Fibroblast of the conjunctiva (primary cell): ENCODE measurements around the gene DSC3.

Experiments used
- DNase-seq: peaks from one replicate; pipeline ENCODE4 v3.0.0-alpha.2; 2010; ENCODE audit warnings: low read depth

DSC3 gene

DNA sequence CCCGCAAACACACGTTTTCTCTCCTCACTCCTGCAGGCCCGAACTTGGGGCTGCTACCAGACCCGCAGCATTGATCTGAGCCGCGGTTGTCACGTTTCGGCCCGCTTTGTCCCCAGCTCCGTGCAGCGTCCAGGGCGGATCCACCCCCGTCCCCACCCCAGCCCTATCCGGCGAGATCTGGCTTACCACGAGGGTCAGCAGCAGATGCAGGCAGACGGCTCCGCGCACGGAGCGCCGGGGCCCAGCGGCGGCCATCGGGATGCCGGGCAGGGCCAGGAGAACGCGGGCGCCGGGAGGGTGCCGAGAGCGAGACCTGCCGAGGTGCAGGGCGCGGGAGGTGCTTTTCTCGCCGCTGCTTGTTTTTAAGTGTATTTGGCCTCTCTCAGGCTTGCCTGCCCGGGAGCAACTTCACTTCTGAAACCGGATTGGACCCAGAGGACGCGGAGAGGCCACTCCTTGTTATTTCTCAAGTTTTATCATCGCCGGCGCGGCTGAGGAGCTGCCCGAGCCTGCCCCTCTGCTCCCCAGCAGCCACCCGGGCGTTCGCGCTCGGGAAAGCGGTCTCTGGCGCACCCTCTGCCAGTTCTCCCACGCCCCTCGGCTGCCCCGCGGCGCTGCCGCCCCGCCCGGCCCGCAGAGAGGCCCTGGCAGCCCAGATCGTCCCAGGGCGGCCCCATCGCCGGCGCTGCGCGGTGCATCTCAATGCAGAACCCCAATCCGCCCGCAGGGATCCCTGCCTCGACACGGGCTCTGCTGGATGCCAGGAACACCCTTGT, at the start of gene DSC3:
Gene DSC3 (minus strand): TSS at position 337 of the 776 bp plus-strand sequence. CDS start 82 bp downstream, at position 255.
- no peak for DNase-seq

DNA sequence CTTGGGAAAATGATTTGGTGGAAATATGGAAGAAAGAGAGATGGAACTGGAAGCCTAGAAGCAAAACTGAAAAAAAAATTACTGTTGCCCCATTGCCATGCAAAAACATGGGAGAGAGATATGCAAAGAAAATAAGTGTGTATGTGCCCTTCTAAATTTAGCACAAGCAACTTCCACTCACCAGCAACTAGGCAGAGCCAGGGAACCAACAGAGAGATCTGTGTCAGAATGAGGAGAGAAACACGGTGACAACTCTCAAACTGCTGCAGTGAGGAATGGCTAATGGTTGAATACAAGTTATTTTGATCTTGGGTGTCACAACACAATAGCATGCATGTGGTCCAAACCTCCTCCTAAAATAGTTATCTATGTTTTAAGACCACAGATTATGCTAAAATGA, 48.8 kb upstream of the DSC3 start:
- no peak for DNase-seq

DNA sequence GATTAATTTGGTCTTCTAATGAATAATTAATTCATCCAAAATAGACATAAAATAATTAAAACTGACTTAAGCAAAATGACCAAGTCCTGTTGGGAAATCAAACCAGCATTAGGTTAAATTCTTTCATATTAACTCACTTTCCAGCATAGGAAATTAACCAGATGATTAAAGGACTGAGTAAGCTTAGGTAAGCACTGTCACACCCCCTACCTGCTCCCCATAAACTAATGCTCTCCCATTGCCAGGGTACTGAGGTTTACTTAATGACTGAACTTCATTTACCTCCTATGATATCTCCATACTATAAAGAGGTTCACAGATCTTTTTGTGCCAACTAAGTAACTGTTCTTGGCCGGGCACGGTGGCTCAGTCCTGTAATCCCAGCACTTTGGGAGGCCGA, 46.0 kb upstream of the DSC3 start:
- no peak for DNase-seq

DNA sequence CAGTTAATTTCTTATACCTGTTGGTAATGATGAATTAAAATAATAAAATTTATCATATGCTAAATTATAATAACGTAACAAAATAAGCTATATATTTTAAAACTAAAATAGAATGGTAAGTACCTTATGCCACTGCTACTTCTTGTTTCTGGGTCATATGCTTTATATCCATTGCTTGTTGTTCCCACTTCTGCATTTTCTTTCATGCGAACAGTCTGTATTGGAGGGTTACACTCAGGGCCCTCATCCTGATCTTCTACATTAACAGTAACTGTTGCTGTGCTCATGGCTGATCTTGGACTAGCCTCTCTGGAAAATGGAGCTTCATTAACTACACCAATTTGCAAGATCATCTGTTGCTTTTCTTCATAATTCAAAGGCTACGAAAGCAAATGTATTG, 37.4 kb upstream of the DSC3 start:
- no peak for DNase-seq

DNA sequence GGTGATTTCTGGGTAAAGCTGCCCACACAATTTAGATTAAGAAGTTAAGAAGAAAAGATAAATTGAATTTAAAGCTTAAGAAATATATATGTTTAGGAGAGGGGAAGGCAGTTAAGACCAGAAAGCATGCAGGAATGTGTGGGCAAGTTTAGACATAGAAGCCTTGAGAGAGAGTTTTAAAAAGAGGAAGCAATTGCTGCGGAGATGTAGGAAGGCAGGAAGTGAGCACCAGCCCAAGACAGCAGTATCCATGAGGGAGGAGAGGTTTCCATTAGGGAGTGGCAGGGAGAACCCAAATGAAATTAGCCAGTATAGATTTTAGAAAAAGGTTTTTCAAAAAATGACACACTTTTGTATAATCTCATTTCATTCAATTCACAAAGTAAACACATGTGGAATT, 35.3 kb upstream of the DSC3 start:
- DNase-seq: no peak

DNA sequence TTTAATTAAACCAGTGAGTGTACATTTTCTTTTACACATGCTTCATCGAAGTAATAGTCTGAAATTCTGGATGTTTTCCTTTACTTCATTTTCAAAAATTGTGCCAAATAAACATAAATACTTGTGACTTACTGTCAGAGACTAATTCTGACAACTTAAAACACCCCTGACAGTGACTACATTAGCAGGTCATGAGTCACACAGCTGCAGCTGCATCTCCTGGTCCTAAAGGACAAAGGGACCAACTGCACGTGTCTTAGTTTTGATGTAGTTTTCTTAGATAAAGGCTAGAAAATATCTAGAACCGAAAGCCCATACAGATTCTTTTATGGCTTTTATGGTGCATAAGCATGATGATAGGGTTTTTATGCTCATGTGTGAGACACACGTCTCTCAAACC, 29.6 kb upstream of the DSC3 start:
- DNase-seq: no peak

DNA sequence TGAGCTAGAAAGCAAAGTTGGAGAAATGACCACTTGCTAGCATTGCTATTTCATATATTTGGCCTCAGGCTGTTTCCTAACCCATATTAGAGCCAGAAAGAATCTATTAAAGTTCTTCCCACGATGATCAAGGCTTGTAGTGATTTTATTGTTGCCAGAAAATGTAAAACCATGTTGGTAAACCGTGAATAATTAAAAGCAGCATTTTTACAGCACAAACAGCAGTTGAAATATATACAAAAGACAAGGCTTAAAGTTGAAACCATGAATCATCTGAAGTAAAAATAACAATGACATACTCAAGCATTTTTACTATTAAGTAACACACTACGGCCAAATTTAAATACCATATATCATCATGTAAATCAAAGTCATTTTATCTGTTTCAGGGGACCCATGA, 27.7 kb upstream of the DSC3 start:
- DNase-seq: no peak

DNA sequence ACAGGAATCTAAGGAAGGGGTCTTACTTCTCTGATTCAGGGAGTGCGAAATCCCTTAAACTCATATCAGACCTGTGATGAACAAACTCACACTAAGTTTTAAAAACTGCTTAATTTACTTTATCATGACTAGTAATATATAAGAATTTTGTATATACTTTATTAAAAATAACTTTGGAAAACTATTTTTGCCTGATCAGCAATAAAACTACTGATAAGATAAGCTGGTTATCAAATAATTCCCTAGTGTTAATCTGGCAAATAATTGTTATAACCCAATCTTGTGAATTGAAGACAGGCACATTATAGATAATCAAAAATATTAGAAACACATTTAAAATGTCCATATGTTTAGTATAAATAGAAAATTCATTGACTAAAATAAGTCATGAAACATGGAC, 23.7 kb upstream of the DSC3 start:
- no peak for DNase-seq

DNA sequence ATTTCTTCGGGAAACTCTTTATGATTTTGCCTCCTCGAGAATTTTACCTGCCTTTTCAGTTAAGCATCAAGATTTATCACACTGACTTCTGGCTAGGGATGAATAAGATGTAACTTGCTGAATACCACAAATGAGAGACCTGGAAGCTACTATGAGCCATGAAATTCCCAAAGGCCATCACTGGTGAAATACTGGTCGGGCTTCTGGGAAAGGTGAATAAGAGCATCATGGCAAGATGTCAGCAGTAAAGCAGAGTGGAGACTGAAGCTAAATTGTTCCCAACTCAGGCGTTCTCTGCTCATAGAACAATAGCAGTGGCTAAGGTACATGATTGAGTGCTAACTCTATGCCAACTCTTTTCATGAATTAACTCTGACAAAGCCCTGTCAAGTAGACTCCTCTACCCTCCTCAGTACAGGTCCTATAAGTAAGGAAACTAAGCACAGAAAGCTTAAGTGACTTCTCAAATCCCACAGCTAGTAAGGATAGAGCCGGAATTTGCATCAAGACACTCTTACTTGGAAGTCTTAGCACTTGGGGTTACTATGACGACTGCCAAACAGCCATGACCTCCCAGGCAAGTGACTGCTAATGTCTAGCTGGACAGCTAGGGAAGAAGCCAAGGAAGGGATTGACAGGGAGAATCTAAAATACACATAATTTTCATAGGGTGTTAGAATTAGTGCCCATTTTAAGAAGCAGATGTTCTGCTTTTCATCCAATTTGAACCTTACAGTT, 22.7 kb upstream of the DSC3 start:
- DNase-seq: no peak

DNA sequence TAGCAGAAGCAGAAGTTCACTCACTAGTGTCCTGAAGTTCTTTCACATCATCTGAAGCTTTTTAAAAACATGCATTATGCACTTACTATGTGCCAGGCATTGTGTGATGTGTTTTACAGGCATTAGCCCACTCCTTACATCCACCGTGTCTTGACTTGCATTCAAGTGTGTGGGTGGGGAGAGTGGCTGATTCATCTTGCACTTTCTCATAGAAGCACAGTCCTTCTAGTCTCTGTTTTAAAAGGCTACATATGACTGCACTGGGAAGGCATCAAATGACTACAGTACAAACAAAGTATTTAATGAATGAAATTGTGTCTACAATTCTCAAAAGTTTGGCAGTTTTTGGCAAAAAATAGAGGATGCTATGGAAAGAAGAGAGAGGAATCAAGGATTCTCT, 21.6 kb upstream of the DSC3 start:
- no peak for DNase-seq

DNA sequence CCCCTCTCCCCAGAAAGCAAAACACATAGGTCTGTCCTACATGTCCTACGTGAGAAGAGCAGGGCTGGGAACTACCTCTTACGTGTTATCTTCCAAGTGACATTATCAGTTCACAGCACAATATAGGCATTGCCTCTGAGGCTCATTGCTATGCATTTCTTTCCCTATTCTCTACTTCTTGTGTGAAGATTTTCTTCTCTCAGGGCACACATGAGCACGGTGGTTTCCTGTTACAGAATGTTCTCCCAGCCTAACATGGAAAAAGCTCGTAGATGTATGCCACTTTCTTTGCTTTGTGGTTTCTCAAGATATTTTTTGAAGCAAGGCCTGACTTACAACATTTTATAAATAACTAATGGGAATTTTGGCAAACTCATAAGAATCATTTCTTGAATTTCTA, 19.4 kb upstream of the DSC3 start:
- DNase-seq: no peak

DNA sequence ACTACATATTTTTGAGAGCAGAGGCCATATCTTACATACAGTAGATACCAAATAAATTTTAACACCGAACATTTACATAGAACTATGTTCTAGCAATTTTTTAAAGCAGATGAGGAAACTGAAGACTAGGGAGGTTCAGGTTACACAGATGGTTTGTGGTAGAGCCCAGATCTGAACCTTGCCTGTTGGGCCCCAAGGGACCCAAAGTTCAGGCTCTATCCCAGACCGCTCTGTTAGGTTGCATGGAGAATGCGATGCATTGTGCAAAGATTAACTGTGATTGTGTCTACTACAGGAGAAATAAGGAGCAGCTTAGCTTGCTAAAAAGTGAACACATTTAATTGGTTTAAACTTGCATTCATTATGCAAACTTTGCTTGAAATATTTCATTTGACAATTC, 16.4 kb upstream of the DSC3 start:
- DNase-seq: no peak

DNA sequence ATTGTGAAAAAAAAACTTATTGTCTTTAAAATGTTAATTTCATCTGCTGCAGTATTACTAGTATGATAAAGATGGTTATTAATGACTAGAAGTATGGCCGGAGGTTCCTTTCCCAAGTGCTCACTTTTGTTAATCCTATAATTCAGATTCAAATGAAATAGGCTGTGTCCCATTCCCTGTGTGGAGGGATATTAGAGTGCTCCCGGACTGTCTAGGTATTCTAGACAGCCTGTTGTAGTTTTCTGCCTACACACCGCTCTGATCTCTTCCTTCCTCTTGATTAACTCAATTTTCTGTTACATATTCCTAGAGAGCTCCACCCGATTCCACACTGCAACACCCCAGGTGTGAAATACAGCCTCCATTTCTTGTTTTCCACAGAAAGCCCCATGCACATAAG, 15.4 kb upstream of the DSC3 start:
- DNase-seq: no peak

DNA sequence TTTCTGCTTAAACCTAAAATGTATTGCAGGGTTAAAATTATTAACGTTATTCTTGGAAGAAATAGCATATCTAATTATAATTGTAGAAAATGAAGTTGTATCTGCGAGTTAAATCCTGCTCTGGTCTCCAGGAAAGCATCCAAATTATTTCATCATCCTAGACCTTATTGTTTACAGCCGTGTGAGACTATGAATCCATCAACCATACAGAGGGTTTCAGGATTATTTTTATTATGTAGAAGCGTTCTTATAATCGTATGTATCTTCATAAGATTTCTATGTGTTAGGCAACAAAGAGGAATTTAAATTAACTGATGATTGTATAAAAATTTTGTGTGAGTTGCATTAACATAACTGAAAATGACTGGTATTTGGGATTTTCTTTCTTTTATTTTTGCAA, 14.5 kb upstream of the DSC3 start:
- DNase-seq: no peak

DNA sequence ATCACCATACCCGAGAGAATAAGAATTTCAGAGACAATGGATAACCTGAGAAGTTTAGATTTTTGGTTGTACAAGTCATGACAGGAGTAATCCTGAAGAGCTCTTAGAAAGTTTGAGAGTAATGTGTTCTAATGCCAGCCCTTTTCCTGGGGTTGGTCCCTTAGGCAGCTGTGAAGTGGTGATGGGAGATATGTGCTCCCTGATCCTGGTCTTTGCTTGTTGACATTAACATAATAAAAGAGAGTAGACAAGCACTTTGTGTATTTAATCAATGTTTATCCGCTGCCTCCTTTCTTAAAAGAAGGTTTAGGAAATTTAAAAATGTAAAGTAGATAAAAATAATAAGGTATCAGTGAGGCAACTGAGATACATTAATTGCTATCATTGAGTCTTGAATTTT, 13.8 kb upstream of the DSC3 start:
- no peak for DNase-seq

DNA sequence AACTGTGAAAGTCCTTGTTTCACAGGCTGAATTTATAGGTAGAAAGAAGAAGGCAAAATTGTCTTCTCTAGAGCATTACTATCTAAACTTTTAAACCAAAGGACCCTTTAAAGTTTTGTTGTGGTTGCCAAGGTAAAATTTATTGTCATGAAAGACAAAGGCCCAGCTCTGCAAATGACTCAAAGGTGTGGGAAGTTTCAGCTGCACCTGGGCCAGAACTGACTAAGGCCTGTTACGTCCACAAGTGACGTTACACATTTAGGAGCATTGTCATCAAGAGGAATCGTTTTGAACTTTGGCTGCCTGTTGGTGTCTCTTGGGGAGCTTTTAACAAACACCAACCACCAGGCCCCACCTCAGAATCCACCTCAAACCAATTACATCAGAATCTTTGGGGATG, 8.1 kb upstream of the DSC3 start:
- no peak for DNase-seq

DNA sequence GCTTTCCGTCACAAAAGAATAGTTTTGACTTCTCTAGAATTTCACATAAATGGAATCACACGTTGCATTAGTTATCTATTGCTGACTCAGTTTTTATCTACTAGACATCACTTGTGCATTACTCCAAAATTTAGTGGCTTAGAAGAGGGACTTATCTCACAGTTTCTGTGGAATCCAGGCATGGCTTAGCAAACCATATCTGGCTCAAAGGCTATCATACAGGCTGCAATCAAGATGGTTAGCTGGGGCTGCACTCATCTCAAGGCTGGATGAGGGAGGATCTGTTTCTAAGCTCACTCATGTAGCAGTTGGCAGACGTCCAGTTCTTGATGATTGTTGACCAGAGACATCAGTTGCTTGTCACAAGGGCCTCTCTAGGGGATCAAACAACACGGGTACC, 6.6 kb upstream of the DSC3 start:
- DNase-seq: no peak

DNA sequence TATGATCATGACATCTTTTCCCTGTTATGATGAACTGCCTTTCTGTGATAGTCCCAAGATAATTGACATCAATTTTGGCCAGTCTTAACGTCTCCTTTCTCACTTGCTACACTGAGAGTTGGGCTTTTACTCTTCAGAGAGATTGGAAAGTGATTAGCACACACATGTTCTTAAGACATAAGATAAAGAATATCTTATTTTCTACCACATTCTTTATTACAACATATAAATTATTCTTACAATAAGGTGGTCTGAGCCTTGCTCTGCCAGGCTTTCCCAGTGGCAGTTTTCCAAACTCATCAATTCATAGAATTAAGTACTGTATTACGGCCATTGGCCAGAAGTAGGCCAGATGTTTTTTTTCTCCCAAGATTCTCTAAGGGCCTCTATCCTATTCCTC, 5.7 kb upstream of the DSC3 start:
- no peak for DNase-seq

DNA sequence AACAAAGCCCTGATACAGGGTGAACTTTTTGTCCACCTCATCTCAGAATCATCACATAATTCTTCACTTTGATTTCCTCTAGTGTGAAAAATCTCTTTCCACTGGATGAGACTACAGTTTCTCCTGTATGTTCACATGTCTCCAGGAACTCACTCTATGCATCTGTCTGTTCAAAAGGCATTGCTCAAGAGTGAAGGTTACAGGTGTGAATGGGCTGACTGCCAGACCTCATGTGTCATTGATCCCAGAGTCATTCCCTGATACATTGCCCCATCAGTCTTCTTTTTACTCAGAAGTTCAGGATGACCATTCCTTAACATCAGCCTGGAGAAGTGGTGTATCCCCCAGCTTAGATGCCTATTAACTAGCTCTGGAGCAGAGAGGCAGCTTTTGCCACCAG, 4.4 kb upstream of the DSC3 start:
- DNase-seq: no peak

DNA sequence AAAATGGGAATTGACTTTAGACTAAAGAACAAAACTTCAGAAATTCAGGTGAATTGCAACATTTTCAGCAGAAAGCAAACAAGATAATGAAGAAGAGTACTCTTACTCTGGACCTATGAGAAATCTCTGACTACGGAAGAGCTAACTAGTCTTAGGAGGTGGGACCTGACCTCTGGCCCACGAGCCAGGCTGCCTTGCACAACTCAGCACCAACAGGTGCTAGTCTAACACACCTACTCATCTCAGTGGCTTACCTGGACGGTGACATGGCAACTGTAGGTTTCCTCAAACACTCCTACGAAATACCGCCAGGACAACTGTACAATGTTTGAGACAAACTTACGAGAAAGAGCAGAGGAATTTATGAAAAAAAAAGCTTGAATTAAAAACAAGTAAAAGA, 3.1 kb upstream of the DSC3 start:
- DNase-seq: no peak

DNA sequence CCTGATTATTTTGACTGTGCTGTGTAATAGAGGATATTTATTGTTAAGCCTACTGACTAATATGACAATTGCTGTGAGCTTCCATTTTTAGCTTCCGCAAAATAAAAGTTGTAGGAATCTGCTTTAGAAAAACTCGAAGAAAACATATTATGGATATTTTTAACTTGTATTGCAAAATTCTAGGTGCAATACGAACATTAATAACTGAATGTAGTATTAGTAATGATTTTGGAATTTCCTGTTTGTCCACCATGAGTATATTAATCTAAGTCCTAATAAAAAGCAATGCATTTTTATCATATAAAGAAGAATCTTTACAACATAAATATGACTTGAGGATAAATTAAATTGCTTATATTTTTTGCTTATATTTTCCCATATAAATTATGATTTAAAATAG, 2.4 kb upstream of the DSC3 start:
- DNase-seq: no peak

DNA sequence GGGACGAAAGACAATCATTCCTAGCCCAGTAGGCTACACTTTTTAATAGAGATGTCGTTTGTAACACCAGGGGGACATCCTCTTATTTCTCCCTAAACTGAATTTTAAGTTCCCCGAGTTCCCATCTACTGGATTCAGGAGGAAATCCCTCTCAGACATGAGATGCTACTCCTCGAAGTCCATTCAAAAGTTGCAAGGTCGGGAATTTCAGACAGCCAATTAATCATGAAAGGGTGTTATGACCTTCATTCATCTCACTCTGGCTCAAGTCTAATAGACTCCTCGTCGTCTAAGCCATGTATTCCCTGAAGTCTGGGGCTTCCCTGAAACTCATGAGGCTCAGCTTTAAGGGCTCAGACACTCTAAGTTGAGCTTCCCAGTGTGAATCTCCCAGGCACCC, 1.2 kb upstream of the DSC3 start:
- no peak for DNase-seq

DNA sequence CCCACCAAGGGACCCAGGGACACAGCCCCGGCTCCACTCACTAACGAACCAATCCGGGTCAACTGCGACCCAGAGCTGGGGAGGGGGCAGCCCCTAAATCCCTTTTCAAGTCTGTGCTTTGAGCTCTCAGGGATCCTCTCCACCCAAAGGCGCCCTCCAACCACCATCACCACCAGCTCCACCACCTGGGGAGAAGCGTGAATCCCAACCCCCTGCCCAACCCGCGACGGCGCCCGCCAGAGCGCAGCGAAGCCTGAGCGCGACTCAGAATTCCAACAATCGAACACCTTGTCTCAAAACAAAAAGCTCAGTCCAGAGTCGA, 497 bp downstream of the DSC3 start:
- no peak for DNase-seq
